ENCODE data around the gene LANCL1.

Gene LANCL1

GRCh38 chr2:210392469-210392881 lies 84.1 kb downstream of the LANCL1 start:
- no peak for DNase-seq (ENCODE audit: low read depth in 2 of 2)

- no peak for DNase-seq (ENCODE audit: low read depth in 2 of 2)
Measured at GRCh38 chr2:210389856-210390255, 86.7 kb downstream of the LANCL1 start.

- DNase-seq (ENCODE audit: low read depth in 2 of 2): no peak
Measured at GRCh38 chr2:210388148-210388547, 88.4 kb downstream of the LANCL1 start.

GRCh38 chr2:210387074-210387473 lies 89.5 kb downstream of the LANCL1 start:
- no peak for DNase-seq (ENCODE audit: low read depth in 2 of 2)
